ENCODE measurements around the gene VPS18. TPM values are rescaled to one million over a fixed set of nuclear protein-coding genes. Genes with fewer than 3 reads are reported as not detected.

Gene VPS18
- total RNA-seq, 1 donor from 2014 or later = 26.2 TPM

DNA sequence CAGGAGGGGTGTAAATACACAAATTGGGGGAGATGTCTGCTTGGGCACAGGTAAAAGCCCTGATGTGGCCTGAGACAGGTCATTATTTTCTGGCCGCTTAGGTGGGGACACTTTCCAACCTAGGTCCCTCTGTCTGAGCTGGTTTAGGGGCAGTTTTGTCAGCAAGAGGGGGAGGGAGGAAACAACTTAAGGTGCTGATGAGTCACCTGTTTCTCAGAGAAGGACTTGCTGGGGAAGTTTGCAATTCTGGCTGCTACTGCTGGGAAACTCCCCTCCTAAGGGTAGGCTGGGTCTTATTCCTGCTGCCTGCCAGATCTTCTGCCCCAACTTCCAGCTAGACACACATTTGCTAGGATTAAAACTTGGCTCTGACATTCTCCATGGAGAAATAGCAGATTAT lies 15.5 kb upstream of the VPS18 start:
- ChIA-PET CTCF (interaction anchor here (0.7 to 3.5 kb wide), 4 partner anchors 13 to 310 kb away, joined by 3 to 26 read pairs (median 7); partner anchors contain the start of genes RPUSD2 and VPS18), POLR2A (interaction anchor here (0.6 to 2.1 kb wide), 5 partner anchors 15 to 761 kb away, joined by 3 to 11 read pairs (median 4); partner anchors contain the start of genes CHAC1, DNAJC17, VPS18 and ZFYVE19)
- no peak overlapping the region for H3K27ac Mint-ChIP-seq
- H3K9me3 Mint-ChIP-seq = no peaks in the 10 kb centered on the region
- H3K4me3 Mint-ChIP-seq = no peak overlapping the region
- H3K27me3 Mint-ChIP-seq = peaks cover 2% of the 10 kb centered on the region
- TF ChIP-seq, protein P1, sequence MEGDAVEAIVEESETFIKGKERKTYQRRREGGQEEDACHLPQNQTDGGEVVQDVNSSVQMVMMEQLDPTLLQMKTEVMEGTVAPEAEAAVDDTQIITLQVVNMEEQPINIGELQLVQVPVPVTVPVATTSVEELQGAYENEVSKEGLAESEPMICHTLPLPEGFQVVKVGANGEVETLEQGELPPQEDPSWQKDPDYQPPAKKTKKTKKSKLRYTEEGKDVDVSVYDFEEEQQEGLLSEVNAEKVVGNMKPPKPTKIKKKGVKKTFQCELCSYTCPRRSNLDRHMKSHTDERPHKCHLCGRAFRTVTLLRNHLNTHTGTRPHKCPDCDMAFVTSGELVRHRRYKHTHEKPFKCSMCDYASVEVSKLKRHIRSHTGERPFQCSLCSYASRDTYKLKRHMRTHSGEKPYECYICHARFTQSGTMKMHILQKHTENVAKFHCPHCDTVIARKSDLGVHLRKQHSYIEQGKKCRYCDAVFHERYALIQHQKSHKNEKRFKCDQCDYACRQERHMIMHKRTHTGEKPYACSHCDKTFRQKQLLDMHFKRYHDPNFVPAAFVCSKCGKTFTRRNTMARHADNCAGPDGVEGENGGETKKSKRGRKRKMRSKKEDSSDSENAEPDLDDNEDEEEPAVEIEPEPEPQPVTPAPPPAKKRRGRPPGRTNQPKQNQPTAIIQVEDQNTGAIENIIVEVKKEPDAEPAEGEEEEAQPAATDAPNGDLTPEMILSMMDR (IDR thresholded peaks at IDR 0.05) = no peak
- intact Hi-C loops (cut with micrococcal nuclease) = no loop called here
- no peaks in the 10 kb centered on the region for H3K36me3 Mint-ChIP-seq (ENCODE audit: low read depth)
- H3K4me1 Mint-ChIP-seq = peaks cover 15% of the 10 kb centered on the region
- ATAC-seq (ENCODE audit: low read depth) (peak; percentile 87), DNase-seq (no peak)

DNA sequence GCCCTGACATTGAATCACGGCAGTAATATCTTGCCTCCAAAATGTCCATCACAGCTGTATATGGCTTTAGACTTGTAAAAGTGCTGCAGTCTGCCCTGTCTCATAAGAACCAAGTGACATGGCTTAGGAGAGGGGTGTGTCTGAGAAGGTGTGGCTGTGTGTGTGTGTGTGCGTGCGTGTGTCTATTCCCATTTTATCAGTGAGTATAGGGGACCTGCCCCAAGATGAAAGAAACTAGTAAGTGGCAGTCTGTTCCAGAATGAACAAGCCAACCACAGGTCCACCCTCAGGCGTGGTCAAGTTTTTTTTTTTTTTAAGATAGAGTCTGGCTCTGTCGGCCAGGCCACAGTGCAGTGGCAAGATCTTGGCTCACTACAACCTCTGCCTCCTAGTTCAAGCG lies 14.6 kb upstream of the VPS18 start:
- POLR2A ChIA-PET = interaction anchor here (1.4 to 2.1 kb wide), 3 partner anchors 8 to 74 kb away, joined by 4 to 11 read pairs (median 5); partner anchors contain the start of gene CHAC1
- no peak overlapping the region for H3K4me3 Mint-ChIP-seq
- TF ChIP-seq, protein P1 (IDR thresholded peaks at IDR 0.05) = no peak
- H3K27me3 Mint-ChIP-seq = peaks cover 2% of the 10 kb centered on the region
- DNase-seq (no peak), ATAC-seq (ENCODE audit: low read depth) (no peak)
- no peaks in the 10 kb centered on the region for H3K36me3 Mint-ChIP-seq (ENCODE audit: low read depth)
- H3K9me3 Mint-ChIP-seq = no peaks in the 10 kb centered on the region
- peaks cover 9% of the 10 kb centered on the region for H3K4me1 Mint-ChIP-seq
- intact Hi-C loops (cut with micrococcal nuclease) = no loop called here
- CTCF ChIA-PET = interaction anchor here (0.6 to 3.5 kb wide), 4 partner anchors 12 to 274 kb away, joined by 3 to 26 read pairs (median 7); partner anchors contain the start of gene VPS18
- H3K27ac Mint-ChIP-seq = no peak overlapping the region

DNA sequence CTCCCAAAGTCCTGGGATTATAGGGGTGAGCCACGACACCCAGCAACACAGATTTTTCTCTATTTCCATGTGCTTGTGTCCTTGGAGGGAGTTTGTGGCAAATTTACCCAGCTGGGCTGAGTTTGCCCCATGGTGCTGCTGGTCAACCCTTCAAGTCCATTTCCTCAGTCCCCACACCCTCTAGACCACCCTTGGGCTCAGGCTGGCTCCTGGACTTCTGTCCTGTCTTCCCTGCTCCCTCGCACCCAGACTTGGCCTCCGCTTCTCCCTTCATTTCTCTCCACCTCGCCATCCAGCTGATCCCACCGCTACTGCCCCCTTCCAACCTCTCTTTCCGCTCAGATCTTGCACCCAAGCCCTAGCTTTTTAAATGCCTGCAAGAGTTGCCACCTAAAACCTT lies 12.9 kb upstream of the VPS18 start:
- H3K9me3 Mint-ChIP-seq = no peaks in the 10 kb centered on the region
- no peak overlapping the region for H3K4me3 Mint-ChIP-seq
- H3K27me3 Mint-ChIP-seq = no peaks in the 10 kb centered on the region
- TF ChIP-seq, protein P1 (IDR thresholded peaks at IDR 0.05) = no peak
- H3K27ac Mint-ChIP-seq = no peak overlapping the region
- CTCF ChIA-PET = interaction anchor here (0.8 to 3.5 kb wide), 4 partner anchors 11 to 24 kb away, joined by 3 to 11 read pairs (median 5); partner anchors contain the start of gene VPS18
- ATAC-seq (ENCODE audit: low read depth) (no peak), DNase-seq (no peak)
- intact Hi-C loops (cut with micrococcal nuclease) = no loop called here
- POLR2A ChIA-PET = interaction anchor here (1.6 kb wide), 1 partner anchor 11 kb away, joined by 3 read pairs; no protein-coding TSS in a partner anchor
- H3K36me3 Mint-ChIP-seq (ENCODE audit: low read depth) = no peaks in the 10 kb centered on the region
- peaks cover 5% of the 10 kb centered on the region for H3K4me1 Mint-ChIP-seq

DNA sequence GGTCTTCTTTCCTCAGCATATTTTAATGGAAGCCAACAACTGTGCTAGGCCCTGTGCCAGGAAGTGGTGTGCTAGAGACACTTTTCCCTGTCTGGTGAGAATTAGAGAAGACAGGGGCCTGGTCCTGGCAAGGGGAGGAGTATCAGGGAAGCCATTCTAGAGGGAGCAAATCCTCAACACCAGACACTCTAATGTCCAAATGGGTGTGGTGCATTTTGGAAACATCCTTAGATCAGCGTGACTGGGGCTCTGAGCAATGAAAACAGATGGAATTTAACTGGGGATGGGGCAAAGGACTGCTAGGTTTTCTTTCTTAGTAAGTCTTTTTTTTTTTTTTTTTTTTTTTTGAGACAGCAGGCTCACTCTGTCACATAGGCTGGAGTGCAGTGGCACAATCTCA lies 7.7 kb upstream of the VPS18 start:
- H3K36me3 Mint-ChIP-seq (ENCODE audit: low read depth) = no peaks in the 10 kb centered on the region
- H3K9me3 Mint-ChIP-seq = no peaks in the 10 kb centered on the region
- DNase-seq (no peak), ATAC-seq (ENCODE audit: low read depth) (no peak)
- H3K27ac Mint-ChIP-seq = no peak overlapping the region
- H3K4me1 Mint-ChIP-seq = peaks cover under 1% of the 10 kb centered on the region
- TF ChIP-seq, protein P1 (IDR thresholded peaks at IDR 0.05) = no peak
- ChIA-PET POLR2A (interaction anchor here (0.6 kb wide), 1 partner anchor 44 kb away, joined by 6 read pairs; no protein-coding TSS in a partner anchor), CTCF (no interaction called here)
- intact Hi-C loops (cut with micrococcal nuclease) = no loop called here
- no peak overlapping the region for H3K4me3 Mint-ChIP-seq
- no peaks in the 10 kb centered on the region for H3K27me3 Mint-ChIP-seq

DNA sequence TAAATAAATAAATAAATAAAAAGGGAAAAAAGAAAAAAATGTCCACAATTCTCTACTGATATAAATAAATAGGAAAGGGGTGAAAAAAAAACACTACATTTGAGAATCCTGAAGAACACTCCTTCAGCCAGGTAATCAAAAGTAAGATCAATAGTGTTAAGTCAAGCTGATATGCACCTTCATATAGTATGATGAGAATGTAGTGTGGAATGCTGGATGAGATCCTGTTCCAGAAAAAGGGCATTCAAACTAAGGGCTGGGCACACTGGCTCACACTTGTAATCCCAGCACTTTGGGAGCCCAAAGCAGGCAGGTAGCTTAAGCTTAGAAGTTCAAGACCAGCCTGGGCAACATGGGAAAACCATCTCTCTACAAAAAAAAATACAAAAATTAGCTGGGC lies 5.1 kb upstream of the VPS18 start:
- intact Hi-C loops (cut with micrococcal nuclease) = no loop called here
- DNase-seq (no peak), ATAC-seq (ENCODE audit: low read depth) (no peak)
- no peak overlapping the region for H3K27ac Mint-ChIP-seq
- H3K27me3 Mint-ChIP-seq = no peaks in the 10 kb centered on the region
- no peak overlapping the region for H3K4me3 Mint-ChIP-seq
- TF ChIP-seq, protein P1 (IDR thresholded peaks at IDR 0.05) = no peak
- ChIA-PET POLR2A (no interaction called here), CTCF (interaction anchor here (1.3 to 5.0 kb wide), 2 partner anchors 15 to 32 kb away, joined by 6 to 139 read pairs; partner anchors contain the start of gene RHOV)
- peaks cover 13% of the 10 kb centered on the region for H3K4me1 Mint-ChIP-seq
- no peaks in the 10 kb centered on the region for H3K9me3 Mint-ChIP-seq
- no peaks in the 10 kb centered on the region for H3K36me3 Mint-ChIP-seq (ENCODE audit: low read depth)

Measured in activated B cell treated with CpG ODN at 0.5 μM for 24 hours (primary cell).